ENCODE results near the gene HERC2. TPM values are rescaled to one million over a fixed set of nuclear protein-coding genes. Genes with fewer than 3 reads are reported as not detected.
"Not testable (repeated sequence)": the region's sequence is repeated elsewhere in the genome, so short reads cannot be mapped to it uniquely, and the experiment has no call there.

The HERC2 gene
- total and polyA plus RNA-seq, 2 of the 13 experiments (the other 11 are each of a cell fraction or from before 2014, with no cell fraction given) = 17.6 to 24.8 TPM

DNA sequence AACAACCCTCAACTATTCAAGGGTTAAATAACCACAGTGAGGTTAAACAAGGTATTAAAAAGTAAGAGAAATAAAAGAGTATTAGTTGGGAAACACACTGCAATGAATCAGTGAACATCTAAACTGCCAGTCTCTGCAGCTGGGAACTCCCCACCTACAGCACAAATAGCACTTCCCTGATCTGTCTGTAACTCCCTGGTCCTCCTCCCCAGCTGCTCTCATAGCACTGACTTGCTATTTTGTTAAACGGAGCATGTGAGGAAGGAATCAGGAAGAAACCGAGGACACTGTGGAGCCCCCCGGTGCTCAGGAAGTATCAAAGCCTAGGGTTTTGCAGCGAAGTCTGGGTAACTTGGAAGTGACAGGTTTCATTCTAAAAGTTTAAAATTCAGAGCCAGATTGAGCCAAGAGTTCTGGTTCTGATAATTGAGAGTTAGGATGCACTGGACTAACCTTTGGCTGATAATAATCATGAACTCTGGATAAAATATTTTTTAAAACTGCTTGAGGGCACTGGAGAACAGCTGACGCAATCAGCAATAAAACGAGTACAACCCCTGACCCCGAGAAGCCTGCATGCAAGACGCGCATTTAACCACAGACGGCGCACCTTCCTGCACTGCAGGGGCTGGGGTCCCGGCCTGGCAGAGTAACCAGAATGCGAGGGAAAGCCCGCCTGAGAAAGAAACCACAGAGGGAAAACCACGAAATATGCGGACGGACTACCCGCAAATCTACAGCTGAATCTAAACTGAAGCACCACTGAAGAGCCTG lies 118.7 kb downstream of the HERC2 start:
- in situ Hi-C loops (cut with HindIII; ENCODE audit: extremely low pct_ligation_motif_present, low pct_unique_long_range_greater_than_20kb); H2AFZ ChIP-seq (ENCODE audit: low read length); POLR2A ChIA-PET; BruUV-seq (replicated peaks); H3K4me3 ChIP-seq (replicated peaks in 1 of 3; ENCODE audit: insufficient read depth in 1 of 3, low read depth in 2 of 3, low read length in 3 of 3); FAIRE-seq; H3K27ac ChIP-seq (ENCODE audit: extremely low read length, insufficient read depth, low read length); H3K4me1 ChIP-seq (ENCODE audit: insufficient read depth, low read length); H3K4me2 ChIP-seq (ENCODE audit: low read depth, low read length); intact Hi-C loops (cut with micrococcal nuclease; ENCODE audit: unreplicated experiment); H3K79me2 ChIP-seq (ENCODE audit: insufficient read depth, low read length); H3K27me3 ChIP-seq (ENCODE audit: control insufficient read depth in 1 of 2, insufficient read depth in 2 of 2, low read length in 2 of 2); H3K36me3 ChIP-seq (replicated peaks in 1 of 2; ENCODE audit: control insufficient read depth in 1 of 2, insufficient read depth in 2 of 2, low read length in 2 of 2); DNase-seq (ENCODE audit: low spot score); CTCF ChIA-PET (ENCODE audit: low intra/inter-chr PET ratio, low total read pairs); H3K9ac ChIP-seq (ENCODE audit: insufficient read depth, low read depth, low read length); H3K9me3 ChIP-seq (ENCODE audit: low read length); ATAC-seq; H4K20me1 ChIP-seq (ENCODE audit: insufficient read depth, low read length): not testable (repeated sequence)
- WGBS (ENCODE audit: low lambda C conversion rate) = 94% methylated on average over 9 of the region's 18 CpGs

DNA sequence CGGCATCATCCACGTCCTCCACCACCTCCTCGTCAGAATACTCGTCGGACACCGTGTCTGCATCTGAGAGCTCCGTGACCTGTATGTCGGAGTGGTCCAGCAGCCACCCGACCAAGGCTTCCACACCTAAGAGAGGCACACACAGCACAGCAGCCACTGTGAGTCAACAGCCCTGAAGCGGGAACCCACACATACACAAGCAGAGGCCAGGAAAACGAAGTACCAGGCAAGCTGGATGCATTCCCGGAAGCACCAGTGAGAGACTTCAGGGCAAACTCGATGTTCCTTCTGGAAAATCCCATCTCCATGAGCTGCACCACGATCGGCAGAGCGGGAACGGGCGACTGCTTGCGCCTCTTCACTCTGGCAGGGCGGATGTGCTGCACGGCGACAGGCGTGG lies 119.9 kb downstream of the HERC2 start:
- H3K79me2 ChIP-seq (ENCODE audit: insufficient read depth, low read length); in situ Hi-C loops (cut with HindIII; ENCODE audit: extremely low pct_ligation_motif_present, low pct_unique_long_range_greater_than_20kb); FAIRE-seq; H3K9ac ChIP-seq (ENCODE audit: insufficient read depth, low read depth, low read length); H3K4me2 ChIP-seq (ENCODE audit: low read depth, low read length); POLR2A ChIA-PET; BruUV-seq (replicated peaks); DNase-seq (ENCODE audit: low spot score); ATAC-seq; H3K36me3 ChIP-seq (replicated peaks in 1 of 2; ENCODE audit: control insufficient read depth in 1 of 2, insufficient read depth in 2 of 2, low read length in 2 of 2); H3K9me3 ChIP-seq (ENCODE audit: low read length); H3K4me1 ChIP-seq (ENCODE audit: insufficient read depth, low read length); H3K27ac ChIP-seq (ENCODE audit: extremely low read length, insufficient read depth, low read length); H3K27me3 ChIP-seq (ENCODE audit: control insufficient read depth in 1 of 2, insufficient read depth in 2 of 2, low read length in 2 of 2); H4K20me1 ChIP-seq (ENCODE audit: insufficient read depth, low read length); intact Hi-C loops (cut with micrococcal nuclease; ENCODE audit: unreplicated experiment); H3K4me3 ChIP-seq (replicated peaks in 1 of 3; ENCODE audit: insufficient read depth in 1 of 3, low read depth in 2 of 3, low read length in 3 of 3); CTCF ChIA-PET (ENCODE audit: low intra/inter-chr PET ratio, low total read pairs); H2AFZ ChIP-seq (ENCODE audit: low read length): not testable (repeated sequence)
- WGBS (ENCODE audit: low lambda C conversion rate) = 100% methylated on average over 1 of the region's 23 CpGs

DNA sequence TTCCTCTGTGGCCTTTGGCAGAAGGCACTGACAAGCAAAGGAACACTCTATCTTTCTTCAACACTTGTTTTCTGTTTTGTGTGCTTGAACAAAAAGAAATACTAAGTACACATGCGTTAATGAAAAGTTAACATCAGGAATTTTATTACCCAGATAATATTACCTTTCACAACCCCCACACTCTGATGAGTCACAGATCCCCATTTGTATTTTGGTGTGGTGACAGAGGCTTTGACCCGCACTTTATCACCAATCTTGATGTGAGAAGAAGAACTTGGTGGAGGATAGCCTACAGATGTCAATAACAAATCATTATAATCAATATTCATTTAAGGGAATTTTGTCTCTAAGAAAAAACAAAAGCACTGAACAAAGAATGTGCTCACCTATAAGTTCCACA lies 123.8 kb downstream of the HERC2 start:
- H2AFZ ChIP-seq (ENCODE audit: low read length); H3K27me3 ChIP-seq (ENCODE audit: control insufficient read depth in 1 of 2, insufficient read depth in 2 of 2, low read length in 2 of 2); H3K9ac ChIP-seq (ENCODE audit: insufficient read depth, low read depth, low read length); CTCF ChIA-PET (ENCODE audit: low intra/inter-chr PET ratio, low total read pairs); H3K27ac ChIP-seq (ENCODE audit: extremely low read length, insufficient read depth, low read length); H3K4me1 ChIP-seq (ENCODE audit: insufficient read depth, low read length); H3K36me3 ChIP-seq (replicated peaks in 1 of 2; ENCODE audit: control insufficient read depth in 1 of 2, insufficient read depth in 2 of 2, low read length in 2 of 2); POLR2A ChIA-PET; H3K4me2 ChIP-seq (ENCODE audit: low read depth, low read length); H3K9me3 ChIP-seq (ENCODE audit: low read length); H4K20me1 ChIP-seq (ENCODE audit: insufficient read depth, low read length); FAIRE-seq; H3K4me3 ChIP-seq (replicated peaks in 1 of 3; ENCODE audit: insufficient read depth in 1 of 3, low read depth in 2 of 3, low read length in 3 of 3); DNase-seq (ENCODE audit: low spot score); in situ Hi-C loops (cut with HindIII; ENCODE audit: extremely low pct_ligation_motif_present, low pct_unique_long_range_greater_than_20kb); H3K79me2 ChIP-seq (ENCODE audit: insufficient read depth, low read length); BruUV-seq (replicated peaks); ATAC-seq; intact Hi-C loops (cut with micrococcal nuclease; ENCODE audit: unreplicated experiment): not testable (repeated sequence)
- WGBS (ENCODE audit: low lambda C conversion rate) = 100% methylated on average over 2 of the region's 2 CpGs

DNA sequence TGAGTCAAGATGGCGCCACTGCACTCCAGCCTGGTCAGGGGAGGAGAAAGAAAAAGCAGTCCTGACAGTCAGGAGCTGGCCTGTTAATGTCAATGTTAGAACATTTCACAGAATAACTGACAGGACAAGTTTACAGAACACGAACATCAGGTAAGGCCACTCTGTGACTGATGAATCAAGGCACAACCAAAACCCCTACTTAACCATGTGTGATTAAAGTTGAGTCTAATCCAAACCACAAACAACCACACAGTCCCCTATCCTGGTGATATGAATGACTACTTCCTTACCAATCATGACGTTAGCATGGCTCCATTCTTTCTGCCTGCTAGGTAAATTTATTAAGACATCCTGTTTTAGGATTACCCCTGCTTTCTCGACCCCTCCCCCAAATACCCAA lies 124.3 kb downstream of the HERC2 start:
- intact Hi-C loops (cut with micrococcal nuclease; ENCODE audit: unreplicated experiment); ATAC-seq; H4K20me1 ChIP-seq (ENCODE audit: insufficient read depth, low read length); H2AFZ ChIP-seq (ENCODE audit: low read length); in situ Hi-C loops (cut with HindIII; ENCODE audit: extremely low pct_ligation_motif_present, low pct_unique_long_range_greater_than_20kb); FAIRE-seq; H3K36me3 ChIP-seq (replicated peaks in 1 of 2; ENCODE audit: control insufficient read depth in 1 of 2, insufficient read depth in 2 of 2, low read length in 2 of 2); H3K9me3 ChIP-seq (ENCODE audit: low read length); POLR2A ChIA-PET; H3K79me2 ChIP-seq (ENCODE audit: insufficient read depth, low read length); H3K9ac ChIP-seq (ENCODE audit: insufficient read depth, low read depth, low read length); H3K4me3 ChIP-seq (replicated peaks in 1 of 3; ENCODE audit: insufficient read depth in 1 of 3, low read depth in 2 of 3, low read length in 3 of 3); DNase-seq (ENCODE audit: low spot score); H3K4me1 ChIP-seq (ENCODE audit: insufficient read depth, low read length); H3K27me3 ChIP-seq (ENCODE audit: control insufficient read depth in 1 of 2, insufficient read depth in 2 of 2, low read length in 2 of 2); CTCF ChIA-PET (ENCODE audit: low intra/inter-chr PET ratio, low total read pairs); H3K27ac ChIP-seq (ENCODE audit: extremely low read length, insufficient read depth, low read length); H3K4me2 ChIP-seq (ENCODE audit: low read depth, low read length): not testable (repeated sequence)
- BruUV-seq (replicated peaks) = TSS peak; percentile 18
- WGBS (ENCODE audit: low lambda C conversion rate) = 100% methylated on average over 3 of the region's 4 CpGs

Measured in HepG2 (cell line).